Loucy (cell line): ENCODE results near the gene RTN4.

Experiments
- EZH2phosphoT487 ChIP-seq: fragments of 200-600 bp; IDR thresholded peaks from 2 replicates; pipeline ENCODE4 v1.6.1; 2018; ENCODE audit warnings: antibody characterized with exemption, mild to moderate bottlenecking, moderate library complexity, borderline replicate concordance
- TF ChIP-seq, protein P1 (sequence below): fragments of 200-600 bp; sonication (generic); conservative IDR thresholded peaks from 2 replicates; pipeline ENCODE4 v1.5.1; 2014; ENCODE audit warnings: mild to moderate bottlenecking, antibody characterized with exemption, low read length

DNA sequence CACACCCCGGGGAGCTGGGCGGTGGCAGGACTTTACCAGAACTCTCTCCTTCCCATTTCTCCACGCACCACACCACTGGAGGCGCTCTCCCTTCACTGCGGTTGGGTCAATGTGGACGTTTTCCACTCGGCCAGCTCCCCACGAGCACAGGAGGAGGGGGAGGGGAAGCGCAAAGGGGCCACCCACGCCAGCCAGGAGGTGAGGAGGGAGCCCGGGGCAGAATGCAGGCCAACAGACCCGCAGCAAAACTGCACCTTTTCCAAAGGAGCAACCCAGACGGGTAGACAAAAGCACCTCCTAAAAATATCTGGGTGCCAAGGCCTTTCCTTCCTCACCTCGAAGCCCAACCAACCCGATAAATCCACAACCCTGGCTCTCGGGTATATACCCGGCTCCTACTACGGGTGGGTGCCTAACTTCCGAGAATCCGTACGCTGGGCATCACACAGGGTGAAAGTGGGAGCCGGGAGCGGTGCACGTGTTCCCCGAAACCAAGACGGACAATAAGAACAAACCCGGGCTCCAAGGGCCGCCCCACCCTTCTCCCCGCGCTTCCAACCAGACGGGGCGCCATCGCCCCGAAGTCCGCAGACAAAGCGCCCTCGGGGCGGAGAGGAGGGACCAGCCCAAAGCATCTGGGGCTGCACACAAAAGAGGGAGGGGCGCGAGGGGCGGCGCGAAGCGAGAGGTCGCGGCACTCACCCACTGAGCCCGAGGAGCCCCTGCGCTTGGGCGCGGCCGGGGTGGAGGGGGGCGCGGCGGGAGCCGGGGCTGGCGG, 1.0 kb downstream of the RTN4 start:
- TF ChIP-seq, protein P1, sequence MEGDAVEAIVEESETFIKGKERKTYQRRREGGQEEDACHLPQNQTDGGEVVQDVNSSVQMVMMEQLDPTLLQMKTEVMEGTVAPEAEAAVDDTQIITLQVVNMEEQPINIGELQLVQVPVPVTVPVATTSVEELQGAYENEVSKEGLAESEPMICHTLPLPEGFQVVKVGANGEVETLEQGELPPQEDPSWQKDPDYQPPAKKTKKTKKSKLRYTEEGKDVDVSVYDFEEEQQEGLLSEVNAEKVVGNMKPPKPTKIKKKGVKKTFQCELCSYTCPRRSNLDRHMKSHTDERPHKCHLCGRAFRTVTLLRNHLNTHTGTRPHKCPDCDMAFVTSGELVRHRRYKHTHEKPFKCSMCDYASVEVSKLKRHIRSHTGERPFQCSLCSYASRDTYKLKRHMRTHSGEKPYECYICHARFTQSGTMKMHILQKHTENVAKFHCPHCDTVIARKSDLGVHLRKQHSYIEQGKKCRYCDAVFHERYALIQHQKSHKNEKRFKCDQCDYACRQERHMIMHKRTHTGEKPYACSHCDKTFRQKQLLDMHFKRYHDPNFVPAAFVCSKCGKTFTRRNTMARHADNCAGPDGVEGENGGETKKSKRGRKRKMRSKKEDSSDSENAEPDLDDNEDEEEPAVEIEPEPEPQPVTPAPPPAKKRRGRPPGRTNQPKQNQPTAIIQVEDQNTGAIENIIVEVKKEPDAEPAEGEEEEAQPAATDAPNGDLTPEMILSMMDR: peak; percentile 57
- TF ChIP-seq EZH2phosphoT487: no peak
